HL-60/S4 treated with retinoic acid at 250 ng/mL for 4 days and 3 days (cell line): Measurements from ENCODE around the gene WDSUB1.

Source experiments
- in situ Hi-C: fragments of 300-500 bp; cut with MboI; formaldehyde crosslinking; loops from 2 replicates; pipeline ENCODE4 v1.7.0; 2022; ENCODE audit warnings: low sequenced_read_pairs

WDSUB1 gene

GRCh38 chr2:159225025-159226016, 61.2 kb downstream of the WDSUB1 start:
- in situ Hi-C loops: no loop called here

GRCh38 chr2:159224061-159224813, 62.3 kb downstream of the WDSUB1 start:
- in situ Hi-C loops: no loop called here

- in situ Hi-C loops: no loop called here
These were observed 67.0 kb downstream of the WDSUB1 start for GRCh38 chr2:159219394-159219998.

- in situ Hi-C loops: no loop called here
These were observed 68.1 kb downstream of the WDSUB1 start for GRCh38 chr2:159218389-159218788.

GRCh38 chr2:159217676-159218075, 68.8 kb downstream of the WDSUB1 start:
- in situ Hi-C loops: no loop called here

GRCh38 chr2:159215116-159215515, 71.4 kb downstream of the WDSUB1 start:
- in situ Hi-C loops: no loop called here

- in situ Hi-C loops: no loop called here
These were observed 72.1 kb downstream of the WDSUB1 start for GRCh38 chr2:159214325-159214865.

GRCh38 chr2:159213296-159213695, 73.2 kb downstream of the WDSUB1 start:
- in situ Hi-C loops: no loop called here

GRCh38 chr2:159211447-159212396, 74.8 kb downstream of the WDSUB1 start:
- in situ Hi-C loops: no loop called here

- in situ Hi-C loops: no loop called here
These were observed 76.9 kb downstream of the WDSUB1 start for GRCh38 chr2:159209341-159210306.

GRCh38 chr2:159208438-159208837, 78.1 kb downstream of the WDSUB1 start:
- in situ Hi-C loops: no loop called here

GRCh38 chr2:159206736-159207380, 79.6 kb downstream of the WDSUB1 start:
- in situ Hi-C loops: no loop called here

- in situ Hi-C loops: no loop called here
These were observed 81.9 kb downstream of the WDSUB1 start for GRCh38 chr2:159204381-159205144.

- in situ Hi-C loops: no loop called here
These were observed 83.9 kb downstream of the WDSUB1 start for GRCh38 chr2:159202568-159203071.

- in situ Hi-C loops: no loop called here
These were observed 85.0 kb downstream of the WDSUB1 start for GRCh38 chr2:159201360-159202063.

GRCh38 chr2:159200498-159200897, 86.0 kb downstream of the WDSUB1 start:
- in situ Hi-C loops: no loop called here
